Raji (cell line): ENCODE results near the gene NNT.

Experiments used
- POLR2A ChIP-seq: IDR thresholded peaks from 2 replicates; pipeline ENCODE4 v1.6.1; 2011; ENCODE audit warnings: low read depth, low read length, control low read depth; ENCODE audit not compliant: insufficient read depth

NNT gene

DNA sequence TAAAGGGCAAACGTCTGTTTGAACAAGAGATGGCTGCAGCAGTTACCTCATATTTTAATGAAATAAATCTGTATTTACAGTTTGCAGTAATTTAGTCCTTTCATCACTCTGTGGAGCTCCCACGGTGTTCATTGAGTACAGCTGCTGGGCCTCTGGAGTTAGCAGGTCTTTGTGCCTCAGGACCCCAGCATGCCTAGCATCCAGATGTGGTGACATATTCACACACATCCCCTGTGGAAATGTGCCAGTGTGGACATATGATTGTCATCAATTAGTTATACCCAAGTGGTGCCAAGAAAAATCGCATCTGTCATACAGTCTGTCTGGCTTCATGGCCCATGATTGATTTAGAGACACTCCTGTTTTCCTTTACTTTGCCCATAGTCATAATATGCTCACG lies 77.3 kb downstream of the NNT start:
- TF ChIP-seq POLR2A: no peak

- TF ChIP-seq POLR2A: no peak
Measured at GRCh38 chr5:43683884-43684471, 81.0 kb downstream of the NNT start.

DNA sequence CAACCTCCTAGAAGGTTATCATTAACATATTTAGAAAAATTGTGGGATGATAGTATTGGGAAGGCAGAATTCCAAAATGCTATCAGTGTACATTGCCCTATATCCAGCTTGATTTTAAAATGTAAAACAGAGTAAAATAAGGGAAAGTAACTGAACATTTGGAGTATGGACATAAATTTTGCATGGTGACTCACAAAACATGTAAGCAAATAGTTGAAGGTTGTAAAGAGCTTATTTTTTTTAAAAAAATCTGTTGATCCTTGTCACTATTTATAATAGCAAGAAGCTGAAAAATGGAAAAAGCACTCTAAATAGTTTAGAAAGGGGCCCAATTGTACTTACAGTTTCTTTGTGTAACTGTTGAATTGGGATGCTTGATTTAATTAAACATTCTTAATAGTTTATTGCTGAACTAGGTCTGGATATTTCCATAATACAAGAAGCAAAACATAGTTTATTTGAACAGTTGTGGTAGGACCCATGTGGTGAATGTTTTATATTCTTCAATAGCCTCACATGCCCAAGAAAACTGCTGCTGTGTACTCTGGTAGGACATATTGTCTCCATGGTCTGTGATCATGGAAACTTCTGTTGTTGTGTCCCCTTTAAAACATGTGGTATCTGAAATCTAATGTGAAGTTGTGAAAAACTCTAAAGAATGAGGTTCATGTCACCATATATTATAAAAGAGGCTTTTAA lies 82.4 kb downstream of the NNT start:
- TF ChIP-seq POLR2A: no peak

DNA sequence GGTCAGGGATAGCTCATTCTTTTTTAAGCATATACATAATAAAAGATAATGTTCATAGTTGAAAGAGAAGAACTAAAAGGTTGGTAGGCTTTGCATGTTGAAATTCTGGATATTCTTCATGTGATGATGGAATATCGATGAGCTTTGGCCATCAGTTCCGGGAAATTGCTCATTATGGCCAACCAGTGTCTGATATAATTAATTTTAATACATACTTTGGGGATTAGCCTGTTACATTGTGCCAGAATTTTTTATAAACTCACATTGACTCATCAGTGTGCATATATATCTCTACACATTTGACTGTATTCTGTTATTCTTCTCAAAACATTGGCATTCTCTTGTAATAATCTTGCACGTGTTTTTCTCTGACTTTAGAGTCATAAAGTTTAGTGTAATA lies 84.3 kb downstream of the NNT start:
- no peak for TF ChIP-seq POLR2A

DNA sequence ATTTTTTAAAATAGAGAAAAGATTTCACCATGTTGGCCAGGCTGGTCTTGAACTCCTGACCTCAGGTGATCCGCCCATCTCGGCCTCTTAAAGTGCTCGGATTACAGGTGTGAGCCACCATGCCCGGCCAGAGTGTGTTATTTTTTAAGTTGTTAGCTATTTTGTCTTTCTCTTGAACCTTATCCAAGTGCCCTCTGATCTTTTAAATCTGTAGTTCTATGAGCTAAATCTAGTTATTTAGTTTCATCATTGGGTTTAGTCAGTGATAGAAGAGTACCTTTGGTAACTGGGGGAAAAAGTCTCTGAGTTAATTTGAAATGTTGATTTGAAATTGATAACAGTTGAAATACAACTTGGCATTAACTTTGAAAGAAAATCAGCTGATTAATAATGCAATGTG lies 88.3 kb downstream of the NNT start:
- TF ChIP-seq POLR2A: no peak

DNA sequence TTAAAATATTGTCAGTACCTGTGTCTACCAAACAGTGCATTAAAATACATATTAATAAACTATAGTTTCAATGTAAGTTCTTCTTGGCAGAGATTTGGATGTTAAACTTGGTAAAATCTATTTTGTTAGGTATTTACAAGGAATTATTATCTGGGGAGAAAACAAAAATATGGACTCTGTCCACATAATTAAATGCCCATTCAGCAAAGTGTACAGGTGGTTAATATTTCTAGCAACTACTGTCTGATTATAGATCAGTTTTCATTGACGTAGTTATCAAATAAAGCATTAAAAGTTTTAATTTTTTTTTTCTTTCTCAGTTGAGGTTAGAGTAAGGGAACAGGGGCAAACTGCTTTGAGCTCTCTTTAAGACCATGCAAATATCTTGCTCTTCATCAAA lies 88.9 kb downstream of the NNT start:
- TF ChIP-seq POLR2A: no peak

- no peak for TF ChIP-seq POLR2A
Measured at GRCh38 chr5:43693411-43693810, 90.4 kb downstream of the NNT start.

- TF ChIP-seq POLR2A: no peak
Measured at GRCh38 chr5:43694027-43694426, 91.0 kb downstream of the NNT start.

DNA sequence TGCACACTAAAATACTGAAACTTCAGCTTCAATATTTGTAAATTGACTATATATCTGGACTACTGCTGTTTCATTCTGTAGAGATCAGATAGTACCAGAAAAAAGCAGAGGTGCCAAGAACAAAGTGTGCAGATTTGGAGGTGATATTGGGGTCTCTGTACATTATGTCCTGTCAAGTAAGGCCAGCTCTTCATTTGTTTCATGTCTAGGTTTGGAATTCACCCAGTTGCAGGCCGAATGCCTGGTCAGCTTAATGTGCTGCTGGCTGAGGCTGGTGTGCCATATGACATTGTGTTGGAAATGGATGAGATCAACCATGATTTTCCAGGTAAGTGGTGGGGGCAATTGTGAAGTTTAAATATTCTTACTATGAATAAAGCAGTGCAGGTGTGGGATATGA lies 96.9 kb downstream of the NNT start:
- TF ChIP-seq POLR2A: no peak

- no peak for TF ChIP-seq POLR2A
Measured at GRCh38 chr5:43700601-43701000, 97.6 kb downstream of the NNT start.

- no peak for TF ChIP-seq POLR2A
Measured at GRCh38 chr5:43701227-43701626, 98.2 kb downstream of the NNT start.

DNA sequence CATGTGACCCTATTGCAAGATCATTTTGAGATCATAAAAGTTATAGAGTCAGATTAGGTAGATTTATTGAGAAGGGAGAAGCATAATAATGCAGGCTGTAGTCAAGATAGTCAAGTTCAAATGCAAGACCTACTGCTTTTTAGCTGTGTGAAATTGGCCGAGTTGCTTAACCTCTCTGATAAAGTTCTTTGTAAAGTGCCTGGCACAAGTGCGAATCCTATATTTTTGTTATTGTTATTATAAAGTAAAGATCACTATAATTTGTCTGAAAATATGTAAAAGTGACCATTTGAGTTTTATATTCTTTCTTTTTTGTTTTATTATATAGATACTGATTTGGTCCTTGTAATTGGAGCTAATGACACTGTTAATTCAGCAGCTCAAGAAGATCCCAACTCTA lies 99.3 kb downstream of the NNT start:
- TF ChIP-seq POLR2A: no peak

- TF ChIP-seq POLR2A: no peak
Measured at GRCh38 chr5:43702815-43703214, 99.8 kb downstream of the NNT start.

DNA sequence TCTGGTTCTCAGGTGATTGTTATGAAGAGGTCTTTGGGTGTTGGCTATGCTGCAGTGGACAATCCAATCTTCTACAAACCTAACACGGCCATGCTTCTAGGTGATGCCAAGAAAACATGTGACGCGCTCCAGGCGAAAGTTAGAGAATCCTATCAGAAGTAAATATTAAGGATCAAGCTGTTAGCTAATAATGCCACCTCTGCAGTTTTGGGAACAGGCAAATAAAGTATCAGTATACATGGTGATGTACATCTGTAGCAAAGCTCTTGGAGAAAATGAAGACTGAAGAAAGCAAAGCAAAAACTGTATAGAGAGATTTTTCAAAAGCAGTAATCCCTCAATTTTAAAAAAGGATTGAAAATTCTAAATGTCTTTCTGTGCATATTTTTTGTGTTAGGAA lies 101.3 kb downstream of the NNT start:
- no peak for TF ChIP-seq POLR2A

- no peak for TF ChIP-seq POLR2A
Measured at GRCh38 chr5:43711496-43711895, 108.5 kb downstream of the NNT start.

GRCh38 chr5:43712081-43712480 lies 109.1 kb downstream of the NNT start:
- no peak for TF ChIP-seq POLR2A

DNA sequence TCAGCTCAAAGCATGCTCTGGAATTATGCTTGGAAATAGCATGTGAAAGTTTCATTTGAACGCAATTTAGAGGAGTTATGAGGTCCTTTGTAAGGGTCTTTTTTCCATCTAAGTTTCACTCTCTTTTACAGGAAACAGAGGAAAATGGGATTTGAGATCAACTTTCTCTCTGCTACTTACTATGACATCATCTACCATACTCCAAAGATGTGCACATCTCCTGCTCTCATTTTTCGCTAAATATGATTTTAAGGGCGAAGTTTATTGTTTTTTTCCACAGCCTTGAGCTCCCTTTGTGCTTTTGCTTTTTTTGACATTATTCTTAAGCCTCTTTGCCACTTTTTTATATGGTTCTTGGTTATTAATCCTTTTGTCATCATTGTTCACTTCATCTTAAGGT lies 125.6 kb downstream of the NNT start:
- TF ChIP-seq POLR2A: no peak
